NCI-H82 treated with DMSO at 0.1 percent for 48 hours (cell line): ENCODE results near the gene CNKSR3.
A peak's percentile ranks its signal among the peaks of the same experiment; 100 is the strongest.

ENCODE experiments used
- DNase-seq: peaks from one replicate; lab custom pipeline; 2025; ENCODE audit not compliant: unreplicated experiment; lab: John Stamatoyannopoulos, UW

Gene CNKSR3

GRCh38 chr6:154390034-154390433 lies 120.5 kb downstream of the CNKSR3 start:
- no peak for DNase-seq

GRCh38 chr6:154388803-154389202 lies 121.7 kb downstream of the CNKSR3 start:
- DNase-seq: no peak

GRCh38 chr6:154386848-154387717 lies 123.4 kb downstream of the CNKSR3 start:
- DNase-seq: no peak

GRCh38 chr6:154384191-154384590 lies 126.3 kb downstream of the CNKSR3 start:
- no peak for DNase-seq

- no peak for DNase-seq
Observed at GRCh38 chr6:154383273-154383672, 127.2 kb downstream of the CNKSR3 start.

- no peak for DNase-seq
Observed at GRCh38 chr6:154382740-154383139, 127.7 kb downstream of the CNKSR3 start.

GRCh38 chr6:154381548-154381947 lies 128.9 kb downstream of the CNKSR3 start:
- no peak for DNase-seq

GRCh38 chr6:154380741-154381140 lies 129.7 kb downstream of the CNKSR3 start:
- no peak for DNase-seq

GRCh38 chr6:154379585-154379984 lies 130.9 kb downstream of the CNKSR3 start:
- DNase-seq: no peak

GRCh38 chr6:154378518-154378917 lies 132.0 kb downstream of the CNKSR3 start:
- no peak for DNase-seq

- DNase-seq: no peak
Observed at GRCh38 chr6:154377726-154378125, 132.8 kb downstream of the CNKSR3 start.

GRCh38 chr6:154373971-154374370 lies 136.5 kb downstream of the CNKSR3 start:
- no peak for DNase-seq

GRCh38 chr6:154371281-154371680 lies 139.2 kb downstream of the CNKSR3 start:
- DNase-seq: no peak

- peak; percentile 8 for DNase-seq
Observed at GRCh38 chr6:154370545-154370944, 139.9 kb downstream of the CNKSR3 start.

GRCh38 chr6:154367839-154368695 lies 142.4 kb downstream of the CNKSR3 start:
- no peak for DNase-seq

GRCh38 chr6:154367336-154367735 lies 143.1 kb downstream of the CNKSR3 start:
- no peak for DNase-seq

GRCh38 chr6:154363821-154364220 lies 146.7 kb downstream of the CNKSR3 start:
- DNase-seq: no peak

GRCh38 chr6:154361476-154361875 lies 149.0 kb downstream of the CNKSR3 start:
- DNase-seq: no peak

GRCh38 chr6:154360476-154360875 lies 150.0 kb downstream of the CNKSR3 start:
- DNase-seq: no peak

- DNase-seq: no peak
Observed at GRCh38 chr6:154359679-154360078, 150.8 kb downstream of the CNKSR3 start.

GRCh38 chr6:154359161-154359574 lies 151.3 kb downstream of the CNKSR3 start:
- peak; percentile 38 for DNase-seq

- no peak for DNase-seq
Observed at GRCh38 chr6:154358019-154358545, 152.4 kb downstream of the CNKSR3 start.
